ENCODE measurements around the gene SORCS2. TPM values are rescaled to one million over a fixed set of nuclear protein-coding genes. Genes with fewer than 3 reads are reported as not detected.

Gene SORCS2
- total RNA-seq, 1 experiment from 2014 or later, result 0.15 TPM

GRCh38 chr4:7641712-7642111 is 449.4 kb downstream of the SORCS2 start:
- intact Hi-C loops (cut with micrococcal nuclease; ENCODE audit: unreplicated experiment), result no loop called here
- BruUV-seq (replicated peaks), result no TSS peak
- ChIA-PET POLR2A (interaction anchor here (0.7 kb wide), 1 partner anchor 300 kb away, joined by 5 read pairs; no protein-coding TSS in a partner anchor), CTCF (interaction anchor here (0.6 kb wide), 1 partner anchor 540 kb away, joined by 5 read pairs; no protein-coding TSS in a partner anchor)
- Histone ChIP-seq H3K36me3 (ENCODE audit: control insufficient read depth, insufficient read depth, low read length) (no peaks in the 10 kb centered on the region), H3K4me3 (ENCODE audit: low read depth in 2 of 2, low read length in 2 of 2) (no peak overlapping the region), H3K9me3 (ENCODE audit: control insufficient read depth, insufficient read depth, low read depth, low read length) (no peaks in the 10 kb centered on the region), H3K27ac (ENCODE audit: low read length) (no peak overlapping the region), H3K4me1 (ENCODE audit: control insufficient read depth, insufficient read depth, low read length) (no peaks in the 10 kb centered on the region), H3K27me3 (ENCODE audit: control insufficient read depth, insufficient read depth, low read length) (no peaks in the 10 kb centered on the region)
- TF ChIP-seq POLR2AphosphoS5 (IDR thresholded peaks at IDR 0.05; ENCODE audit: low read depth, low read length) (no peak), TCF7L2 (IDR thresholded peaks at IDR 0.05; ENCODE audit: low read depth, low read length) (no peak), SIN3A (IDR thresholded peaks at IDR 0.05; ENCODE audit: borderline replicate concordance, insufficient read depth, low read depth, low read length) (no peak), CTCF (IDR thresholded peaks at IDR 0.05) (no peak), REST (IDR thresholded peaks at IDR 0.05; ENCODE audit: insufficient read depth in 1 of 2, low read depth in 2 of 2, low read length in 1 of 2) (no peak)
- no peak for DNase-seq (ENCODE audit: low read depth, low spot score)
- in situ Hi-C loops (cut with HindIII; ENCODE audit: low pct_unique_long_range_greater_than_20kb, low sequenced_read_pairs), result no loop called here
- no peak for ATAC-seq

GRCh38 chr4:7642741-7643458 is 450.6 kb downstream of the SORCS2 start:
- intact Hi-C loops (cut with micrococcal nuclease; ENCODE audit: unreplicated experiment), result no loop called here
- no peaks in the 10 kb centered on the region for H3K4me1 ChIP-seq (ENCODE audit: control insufficient read depth, insufficient read depth, low read length)
- CTCF ChIA-PET, result no interaction called here
- POLR2A ChIA-PET, result no interaction called here
- H3K36me3 ChIP-seq (ENCODE audit: control insufficient read depth, insufficient read depth, low read length), result no peaks in the 10 kb centered on the region
- DNase-seq (ENCODE audit: low read depth, low spot score), result no peak
- H3K9me3 ChIP-seq (ENCODE audit: control insufficient read depth, insufficient read depth, low read depth, low read length), result no peaks in the 10 kb centered on the region
- no peak overlapping the region for H3K27ac ChIP-seq (ENCODE audit: low read length)
- no peak overlapping the region for H3K4me3 ChIP-seq (ENCODE audit: low read depth in 2 of 2, low read length in 2 of 2)
- ATAC-seq, result no peak
- TF ChIP-seq TCF7L2 (IDR thresholded peaks at IDR 0.05; ENCODE audit: low read depth, low read length) (no peak), CTCF (IDR thresholded peaks at IDR 0.05) (no peak), SIN3A (IDR thresholded peaks at IDR 0.05; ENCODE audit: borderline replicate concordance, insufficient read depth, low read depth, low read length) (no peak), REST (IDR thresholded peaks at IDR 0.05; ENCODE audit: insufficient read depth in 1 of 2, low read depth in 2 of 2, low read length in 1 of 2) (no peak), POLR2AphosphoS5 (IDR thresholded peaks at IDR 0.05; ENCODE audit: low read depth, low read length) (no peak)
- H3K27me3 ChIP-seq (ENCODE audit: control insufficient read depth, insufficient read depth, low read length), result no peaks in the 10 kb centered on the region
- in situ Hi-C loops (cut with HindIII; ENCODE audit: low pct_unique_long_range_greater_than_20kb, low sequenced_read_pairs), result no loop called here
- no TSS peak for BruUV-seq (replicated peaks)

Data from Panc1 (cell line).